22Rv1 (cell line): Measurements from ENCODE around the gene CD68.

Source experiments
- H3K27ac ChIP-seq: fragments of 450-650 bp; 2 replicates; pipeline ENCODE4 v1.5.1; 2017
- ZFX ChIP-seq: fragments of 450-650 bp; IDR thresholded peaks from 2 replicates; pipeline ENCODE4 v1.6.1; 2017; ENCODE audit warnings: antibody characterized with exemption, borderline replicate concordance
- TF ChIP-seq, protein P1 (sequence below): fragments of 450-650 bp; IDR thresholded peaks from 2 replicates; pipeline ENCODE4 v1.5.1; 2017; ENCODE audit warnings: mild to moderate bottlenecking

Gene CD68

DNA sequence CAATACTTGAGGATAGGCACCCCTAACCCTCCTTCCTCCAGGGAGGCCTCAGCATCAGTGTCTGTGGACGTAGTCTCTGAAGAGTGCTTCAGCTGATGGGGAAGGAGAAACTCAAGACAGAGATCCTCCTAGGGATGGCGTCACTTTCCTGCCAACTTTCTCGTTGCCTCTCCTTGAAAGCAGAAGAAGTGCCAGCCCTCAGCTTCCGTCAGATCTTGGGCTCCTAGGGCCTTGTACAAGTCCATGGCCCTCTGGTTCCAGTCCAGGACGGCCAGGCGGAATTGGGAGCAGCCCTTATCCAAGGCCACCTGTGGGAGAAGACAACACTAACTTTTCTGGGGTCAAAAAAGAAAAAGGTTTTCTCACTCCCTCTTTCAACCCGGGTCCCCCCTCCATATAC is 46.9 kb downstream of the CD68 start:
- no peak overlapping the region for H3K27ac ChIP-seq
- TF ChIP-seq ZFX, result no peak
- TF ChIP-seq, protein P1, sequence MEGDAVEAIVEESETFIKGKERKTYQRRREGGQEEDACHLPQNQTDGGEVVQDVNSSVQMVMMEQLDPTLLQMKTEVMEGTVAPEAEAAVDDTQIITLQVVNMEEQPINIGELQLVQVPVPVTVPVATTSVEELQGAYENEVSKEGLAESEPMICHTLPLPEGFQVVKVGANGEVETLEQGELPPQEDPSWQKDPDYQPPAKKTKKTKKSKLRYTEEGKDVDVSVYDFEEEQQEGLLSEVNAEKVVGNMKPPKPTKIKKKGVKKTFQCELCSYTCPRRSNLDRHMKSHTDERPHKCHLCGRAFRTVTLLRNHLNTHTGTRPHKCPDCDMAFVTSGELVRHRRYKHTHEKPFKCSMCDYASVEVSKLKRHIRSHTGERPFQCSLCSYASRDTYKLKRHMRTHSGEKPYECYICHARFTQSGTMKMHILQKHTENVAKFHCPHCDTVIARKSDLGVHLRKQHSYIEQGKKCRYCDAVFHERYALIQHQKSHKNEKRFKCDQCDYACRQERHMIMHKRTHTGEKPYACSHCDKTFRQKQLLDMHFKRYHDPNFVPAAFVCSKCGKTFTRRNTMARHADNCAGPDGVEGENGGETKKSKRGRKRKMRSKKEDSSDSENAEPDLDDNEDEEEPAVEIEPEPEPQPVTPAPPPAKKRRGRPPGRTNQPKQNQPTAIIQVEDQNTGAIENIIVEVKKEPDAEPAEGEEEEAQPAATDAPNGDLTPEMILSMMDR, result no peak

DNA sequence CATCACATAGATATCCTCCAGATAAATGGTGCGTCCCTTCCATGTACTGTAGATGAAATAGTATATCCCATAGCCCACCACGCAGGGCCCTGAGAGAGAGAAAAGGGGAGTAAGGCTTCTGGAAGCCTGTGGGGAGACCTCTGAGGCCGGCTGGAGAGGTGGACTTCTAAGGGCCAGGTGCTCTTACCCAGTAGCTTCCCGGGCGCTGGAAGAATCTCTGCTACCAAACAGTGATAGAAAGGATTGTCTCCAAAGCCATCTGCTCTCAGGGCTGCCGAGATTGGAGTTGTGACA is 47.5 kb downstream of the CD68 start:
- H3K27ac ChIP-seq, result peak overlapping the region; percentile 67
- TF ChIP-seq, protein P1, result no peak
- no peak for TF ChIP-seq ZFX

DNA sequence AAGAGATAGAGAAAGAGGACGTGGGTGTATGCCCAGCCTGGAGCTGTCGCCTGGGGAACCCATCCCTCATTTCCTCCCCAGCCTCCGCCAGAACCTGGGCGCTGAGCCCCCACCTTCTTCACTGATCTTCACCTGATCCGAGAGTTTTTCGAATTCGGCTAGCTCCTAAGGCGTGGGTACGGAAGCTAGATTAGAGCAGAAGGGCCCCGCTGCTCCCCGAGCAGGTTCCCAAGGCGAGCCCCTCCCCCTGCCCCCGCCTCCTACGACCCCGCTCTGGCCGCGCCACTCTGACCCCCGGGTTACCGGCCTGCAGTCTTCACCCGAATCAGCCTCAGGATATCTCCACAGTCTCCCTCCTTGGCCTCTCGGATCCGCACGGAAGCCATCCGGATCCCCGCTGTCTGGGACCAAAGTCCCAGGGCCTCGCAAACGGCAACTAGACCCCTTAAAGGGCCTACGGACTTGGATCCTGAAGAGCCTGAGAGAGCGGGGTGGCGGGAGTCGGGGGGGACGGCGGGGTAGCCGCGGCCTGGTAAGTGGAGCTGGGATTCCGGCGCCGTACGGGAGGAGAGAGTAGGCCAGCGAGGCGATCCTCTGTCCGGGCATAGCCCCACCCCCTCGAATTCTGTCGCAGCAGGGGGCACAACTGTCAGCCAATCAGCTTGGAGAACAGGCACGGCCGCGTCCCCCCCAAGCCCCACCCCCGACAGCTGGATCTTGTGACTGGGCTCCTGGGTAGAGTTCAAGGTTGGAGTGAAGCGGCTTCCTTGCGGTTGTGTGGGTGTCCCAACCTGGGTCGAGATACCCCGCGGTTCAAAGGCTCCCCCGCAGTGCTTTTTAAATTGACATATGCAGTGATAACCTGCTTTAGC is 48.0 kb downstream of the CD68 start, which contains the start of gene SAT2:
TSS of gene SAT2 (minus strand) at position 572 of the 872 bp plus-strand sequence. CDS start at position 386, 186 bp downstream.
- H3K27ac ChIP-seq, result peak within 1 kb of the TSS; percentile 67
- TF ChIP-seq, protein P1, result no peak
- TF ChIP-seq ZFX, result no peak

DNA sequence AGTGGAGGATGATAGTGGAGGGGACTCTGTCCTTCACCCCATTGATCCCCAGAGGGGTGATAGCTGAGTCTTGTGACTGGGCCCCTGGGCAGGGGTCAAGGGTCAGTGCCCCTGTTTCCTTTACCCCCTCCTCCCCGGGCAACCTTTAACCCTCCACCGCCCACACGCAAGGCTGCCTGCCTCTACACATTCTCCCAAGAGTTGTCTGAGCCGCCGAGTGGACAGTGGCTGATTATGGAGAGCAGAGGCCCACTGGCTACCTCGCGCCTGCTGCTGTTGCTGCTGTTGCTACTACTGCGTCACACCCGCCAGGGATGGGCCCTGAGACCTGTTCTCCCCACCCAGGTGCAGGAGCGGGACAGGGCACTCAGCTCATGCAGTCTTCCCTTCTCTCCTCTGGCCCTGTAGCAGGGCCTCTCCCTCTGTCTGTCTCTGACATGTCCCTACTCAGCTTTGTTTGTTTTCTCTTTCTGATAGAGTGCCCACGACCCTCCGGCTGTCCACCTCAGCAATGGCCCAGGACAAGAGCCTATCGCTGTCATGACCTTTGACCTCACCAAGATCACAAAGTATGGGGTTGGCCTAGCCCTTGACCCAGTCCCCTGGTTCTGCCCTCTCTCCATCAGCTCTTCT is 50.6 kb downstream of the CD68 start, which contains the start of gene SHBG:
TSS of gene SHBG (plus strand) at position 197 of the 633 bp plus-strand sequence. CDS start at position 235, 38 bp downstream.
- H3K27ac ChIP-seq, result no peak within 1 kb of the TSS
- TF ChIP-seq, protein P1, result no peak
- no peak for TF ChIP-seq ZFX
